ENCODE measurements around the gene VWF.

VWF gene

DNA sequence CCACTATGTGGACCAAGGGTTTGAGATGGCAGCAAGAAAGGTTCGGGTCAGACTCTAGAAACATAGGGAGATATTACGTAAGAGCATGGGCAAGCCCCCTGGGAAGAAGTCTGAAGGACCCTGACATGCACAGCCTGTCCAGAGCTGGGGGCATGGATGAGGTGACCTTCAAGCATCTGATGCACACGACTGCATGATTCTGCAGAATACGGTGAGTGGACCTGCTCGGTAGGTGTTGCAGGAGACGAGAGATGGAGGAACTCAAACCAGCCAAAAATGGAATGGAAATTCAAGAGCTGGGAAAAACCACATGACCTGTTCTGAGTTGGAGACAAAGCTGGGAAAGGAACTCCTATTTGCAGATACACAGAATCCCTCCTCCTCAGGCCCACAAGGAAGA is 223.1 kb downstream of the VWF start:
- no peak for DNase-seq (ENCODE audit: low read depth)
- H3K4me3 ChIP-seq (ENCODE audit: low read depth, low read length): no peak overlapping the region
- TF ChIP-seq, protein P1, sequence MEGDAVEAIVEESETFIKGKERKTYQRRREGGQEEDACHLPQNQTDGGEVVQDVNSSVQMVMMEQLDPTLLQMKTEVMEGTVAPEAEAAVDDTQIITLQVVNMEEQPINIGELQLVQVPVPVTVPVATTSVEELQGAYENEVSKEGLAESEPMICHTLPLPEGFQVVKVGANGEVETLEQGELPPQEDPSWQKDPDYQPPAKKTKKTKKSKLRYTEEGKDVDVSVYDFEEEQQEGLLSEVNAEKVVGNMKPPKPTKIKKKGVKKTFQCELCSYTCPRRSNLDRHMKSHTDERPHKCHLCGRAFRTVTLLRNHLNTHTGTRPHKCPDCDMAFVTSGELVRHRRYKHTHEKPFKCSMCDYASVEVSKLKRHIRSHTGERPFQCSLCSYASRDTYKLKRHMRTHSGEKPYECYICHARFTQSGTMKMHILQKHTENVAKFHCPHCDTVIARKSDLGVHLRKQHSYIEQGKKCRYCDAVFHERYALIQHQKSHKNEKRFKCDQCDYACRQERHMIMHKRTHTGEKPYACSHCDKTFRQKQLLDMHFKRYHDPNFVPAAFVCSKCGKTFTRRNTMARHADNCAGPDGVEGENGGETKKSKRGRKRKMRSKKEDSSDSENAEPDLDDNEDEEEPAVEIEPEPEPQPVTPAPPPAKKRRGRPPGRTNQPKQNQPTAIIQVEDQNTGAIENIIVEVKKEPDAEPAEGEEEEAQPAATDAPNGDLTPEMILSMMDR (IDR thresholded peaks at IDR 0.05; ENCODE audit: low read depth, low read length, missing control alignments): no peak

DNA sequence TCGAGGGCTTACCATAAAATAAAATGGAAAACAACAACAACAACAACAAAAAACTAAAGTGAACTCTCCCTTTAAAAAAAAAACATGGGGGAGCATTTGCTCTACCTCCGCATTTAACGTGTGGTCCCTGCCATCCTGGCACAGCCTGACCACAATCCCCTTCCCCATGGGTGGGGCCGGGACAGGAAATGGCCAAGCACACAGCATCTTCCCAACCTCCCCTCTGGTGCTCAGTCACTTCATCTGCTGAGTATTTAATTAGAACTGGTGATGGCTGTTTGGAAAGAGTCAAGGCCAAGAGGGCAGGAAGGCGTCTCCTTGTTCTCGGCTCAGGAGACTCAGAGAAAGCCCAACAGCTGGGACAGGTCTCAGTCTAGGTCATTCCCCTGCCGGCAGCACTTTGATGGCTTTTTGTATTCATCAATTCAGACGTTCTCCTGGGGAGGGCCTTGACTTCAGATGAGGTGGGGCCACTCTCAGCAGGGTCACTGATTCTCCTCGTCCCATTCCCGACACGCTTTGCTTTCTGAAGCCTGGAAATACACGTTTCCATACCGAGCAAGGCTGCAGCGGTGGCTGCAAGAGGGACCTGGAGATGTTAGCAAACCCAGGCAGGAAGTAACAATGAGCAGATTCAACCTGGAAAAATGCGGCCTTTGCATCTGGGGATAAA is 223.8 kb downstream of the VWF start:
- TF ChIP-seq, protein P1 (IDR thresholded peaks at IDR 0.05; ENCODE audit: low read depth, low read length, missing control alignments): no peak
- no peak overlapping the region for H3K4me3 ChIP-seq (ENCODE audit: low read depth, low read length)
- no peak for DNase-seq (ENCODE audit: low read depth)

- no peak overlapping the region for H3K4me3 ChIP-seq (ENCODE audit: low read depth, low read length)
- no peak for DNase-seq (ENCODE audit: low read depth)
- TF ChIP-seq, protein P1 (IDR thresholded peaks at IDR 0.05; ENCODE audit: low read depth, low read length, missing control alignments): no peak
These were observed 224.4 kb downstream of the VWF start for GRCh38 chr12:5900076-5900475.

- H3K4me3 ChIP-seq (ENCODE audit: low read depth, low read length): no peak overlapping the region
- TF ChIP-seq, protein P1 (IDR thresholded peaks at IDR 0.05; ENCODE audit: low read depth, low read length, missing control alignments): no peak
- no peak for DNase-seq (ENCODE audit: low read depth)
These were observed 224.8 kb downstream of the VWF start for GRCh38 chr12:5899675-5900074.

- TF ChIP-seq, protein P1 (IDR thresholded peaks at IDR 0.05; ENCODE audit: low read depth, low read length, missing control alignments): peak; percentile 30
- no peak for DNase-seq (ENCODE audit: low read depth)
- no peak overlapping the region for H3K4me3 ChIP-seq (ENCODE audit: low read depth, low read length)
These were observed 225.6 kb downstream of the VWF start for GRCh38 chr12:5898874-5899273.
